Lower leg skin (tissue), 4 donors: Measurements from ENCODE around the gene MORC1. TPM values are rescaled to one million over a fixed set of nuclear protein-coding genes. Genes with fewer than 3 reads are reported as not detected.

Experiments
- DNase-seq, 2 donors: peaks; one replicate each; pipeline ENCODE4 v3.0.0-alpha.2; 2019; ENCODE audit warnings: low spot score in 2 of 2
- H3K4me3 ChIP-seq: fragments of 200-600 bp; sonication (generic); 2 replicates; pipeline ENCODE4 v1.5.1; 2017; ENCODE audit warnings: mild to moderate bottlenecking, low read depth; ENCODE audit not compliant: poor library complexity, severe bottlenecking
- CTCF ChIP-seq, 3 donors: fragments of 450-650 bp; IDR thresholded peaks; one replicate each; pipeline ENCODE4 v1.5.1; 2016; ENCODE audit warnings: antibody characterized with exemption in 3 of 3, mild to moderate bottlenecking in 3 of 3, moderate library complexity in 2 of 3
- POLR2A ChIP-seq, 2 donors: fragments of 450-650 bp; IDR thresholded peaks; one replicate each; pipeline ENCODE4 v1.6.1; 2016 to 2017; ENCODE audit warnings: antibody characterized with exemption in 2 of 2, mild to moderate bottlenecking in 1 of 2, moderate library complexity in 1 of 2
- WGBS, 2 donors: methylation state at CpG; one replicate each; pipeline ENCODE4 v1.1.5; 2018; 5-methylcytosine and 5-hydroxymethylcytosine counted together
- intact Hi-C: fragments of 100-400 bp; cut with DNase I; formaldehyde crosslinking; loops from one replicate; pipeline ENCODE4 v1.15.0; 2023; ENCODE audit warnings: low total_unique reads
- total RNA-seq, 4 donors: library from RNA; depleted of rRNA; stranded (reverse); fragments of >200 nt; gene quantifications; one replicate each; pipeline ENCODE4 v1.1.0, GENCODE V29; 2016

MORC1 gene
- total RNA-seq, 4 donors from 2014 or later, result not detected

GRCh38 chr3:108946292-108947285 lies 171.3 kb downstream of the MORC1 start:
- intact Hi-C loops, result no loop called here
- 78 to 82% methylated on average over 11 of the region's 11 CpGs for WGBS, 2 donors

GRCh38 chr3:108940568-108941263 lies 177.2 kb downstream of the MORC1 start:
- TF ChIP-seq CTCF (IDR thresholded peaks at IDR 0.05) (no peak), POLR2A (IDR thresholded peaks at IDR 0.05) (no peak)
- DNase-seq, result no peak
- WGBS, 2 donors, result 55 to 57% methylated on average over 5 of the region's 5 CpGs
- no peak overlapping the region for H3K4me3 ChIP-seq
- intact Hi-C loops, result no loop called here

More at GRCh38 chr3:108946292-108947285, 171.3 kb downstream of the MORC1 start:
- no peak for DNase-seq
- TF ChIP-seq POLR2A (IDR thresholded peaks at IDR 0.05), result no peak
- no peak for TF ChIP-seq CTCF (IDR thresholded peaks at IDR 0.05)
- no peak overlapping the region for H3K4me3 ChIP-seq

GRCh38 chr3:108940166-108940565 lies 177.8 kb downstream of the MORC1 start:
- 71 to 80% methylated on average over 4 of the region's 4 CpGs for WGBS, 2 donors
- no peak for TF ChIP-seq CTCF (IDR thresholded peaks at IDR 0.05)
- TF ChIP-seq POLR2A (IDR thresholded peaks at IDR 0.05), result no peak
- no peak overlapping the region for H3K4me3 ChIP-seq
- intact Hi-C loops, result no loop called here
- no peak for DNase-seq

GRCh38 chr3:108936924-108937689 lies 180.8 kb downstream of the MORC1 start:
- WGBS, 2 donors, result 67 to 74% methylated on average over 8 of the region's 8 CpGs
- TF ChIP-seq POLR2A (IDR thresholded peaks at IDR 0.05), result no peak
- TF ChIP-seq CTCF (IDR thresholded peaks at IDR 0.05), result no peak
- H3K4me3 ChIP-seq, result no peak overlapping the region
- DNase-seq, result no peak
- intact Hi-C loops, result no loop called here

- intact Hi-C loops, result no loop called here
- TF ChIP-seq POLR2A (IDR thresholded peaks at IDR 0.05) (no peak), CTCF (IDR thresholded peaks at IDR 0.05) (no peak)
- no peak overlapping the region for H3K4me3 ChIP-seq
Observed at GRCh38 chr3:108931035-108931434, 186.9 kb downstream of the MORC1 start.

More at GRCh38 chr3:108931035-108931434, 186.9 kb downstream of the MORC1 start:
- DNase-seq, result no peak
